Loucy (cell line): ENCODE results near the gene NAXD.

Experiments
- CTCF ChIP-seq: fragments of 200-600 bp; sonication (generic); conservative IDR thresholded peaks from 2 replicates; pipeline ENCODE4 v1.5.1; 2014; ENCODE audit warnings: mild to moderate bottlenecking, antibody characterized with exemption, low read length
- EZH2phosphoT487 ChIP-seq: fragments of 200-600 bp; IDR thresholded peaks from 2 replicates; pipeline ENCODE4 v1.6.1; 2018; ENCODE audit warnings: antibody characterized with exemption, mild to moderate bottlenecking, moderate library complexity, borderline replicate concordance

GRCh38 chr13:110572778-110573118, 42.6 kb upstream of the NAXD start:
- TF ChIP-seq CTCF (no peak), EZH2phosphoT487 (no peak)
